NCI-H2081 treated with DMSO at 0.1 percent for 48 hours (cell line): ENCODE results near the gene SPPL3.
A peak's percentile ranks its signal among the peaks of the same experiment; 100 is the strongest.
"Not testable (repeated sequence)": the region's sequence is repeated elsewhere in the genome, so short reads cannot be mapped to it uniquely, and the experiment has no call there.

Experiments
- DNase-seq: peaks from one replicate; lab custom pipeline; 2025; lab: John Stamatoyannopoulos, UW

The SPPL3 gene, protein sequence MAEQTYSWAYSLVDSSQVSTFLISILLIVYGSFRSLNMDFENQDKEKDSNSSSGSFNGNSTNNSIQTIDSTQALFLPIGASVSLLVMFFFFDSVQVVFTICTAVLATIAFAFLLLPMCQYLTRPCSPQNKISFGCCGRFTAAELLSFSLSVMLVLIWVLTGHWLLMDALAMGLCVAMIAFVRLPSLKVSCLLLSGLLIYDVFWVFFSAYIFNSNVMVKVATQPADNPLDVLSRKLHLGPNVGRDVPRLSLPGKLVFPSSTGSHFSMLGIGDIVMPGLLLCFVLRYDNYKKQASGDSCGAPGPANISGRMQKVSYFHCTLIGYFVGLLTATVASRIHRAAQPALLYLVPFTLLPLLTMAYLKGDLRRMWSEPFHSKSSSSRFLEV

GRCh38 chr12:120904197-120904773 is at the start of gene SPPL3:
SPPL3 (minus strand) TSS chr12:120904358; CDS start chr12:120903867, 491 bp downstream.
- peak; percentile 17 for DNase-seq

DNA sequence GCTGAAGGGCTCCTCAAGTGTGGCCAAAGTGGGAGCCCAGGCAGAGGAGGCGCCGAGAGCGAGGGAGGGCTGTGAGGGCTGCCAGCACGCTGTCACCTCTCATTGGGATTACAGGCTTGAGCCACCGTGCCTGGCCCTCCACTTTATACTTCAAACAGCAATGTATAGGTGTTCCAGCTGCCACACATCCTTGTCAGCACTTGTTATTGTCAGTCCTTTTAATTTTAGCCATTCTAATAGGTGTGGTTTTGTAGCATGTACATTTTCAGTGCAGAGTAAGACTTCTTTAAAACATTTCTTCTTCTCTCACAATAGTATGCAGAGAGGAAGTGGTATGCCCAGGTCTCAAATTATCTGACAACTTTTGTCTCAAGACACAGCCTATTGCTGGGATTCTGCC is 46.6 kb upstream of the SPPL3 start:
- DNase-seq: no peak

DNA sequence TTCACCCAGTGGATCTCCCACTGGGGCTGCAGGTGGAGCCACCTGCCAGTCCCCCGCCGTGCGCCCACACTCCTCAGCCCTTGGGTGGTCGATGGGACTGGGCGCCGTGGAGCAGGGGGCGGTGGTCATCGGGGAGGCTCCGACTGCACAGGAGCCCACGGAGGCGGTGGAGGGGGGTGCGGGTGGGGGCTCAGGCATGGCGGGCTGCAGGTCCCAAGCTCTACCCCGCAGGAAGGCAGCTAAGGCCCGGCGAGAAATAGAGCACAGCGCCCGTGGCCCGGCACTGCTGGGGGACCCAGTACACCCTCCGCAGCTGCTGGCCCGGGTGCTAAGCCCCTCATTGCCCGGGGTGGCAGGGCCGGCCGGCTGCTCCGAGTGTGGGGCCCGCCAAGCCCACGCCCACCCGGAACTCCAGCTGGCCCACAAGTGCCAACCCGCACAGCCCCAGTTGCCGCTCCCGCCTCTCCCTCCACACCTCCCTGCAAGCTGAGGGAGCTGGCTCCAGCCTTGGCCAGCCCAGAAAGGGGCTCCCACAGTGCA is 46.2 kb upstream of the SPPL3 start:
- DNase-seq: not testable (repeated sequence)

- DNase-seq: not testable (repeated sequence)
Observed at GRCh38 chr12:120945516-120945915, 41.4 kb upstream of the SPPL3 start.

DNA sequence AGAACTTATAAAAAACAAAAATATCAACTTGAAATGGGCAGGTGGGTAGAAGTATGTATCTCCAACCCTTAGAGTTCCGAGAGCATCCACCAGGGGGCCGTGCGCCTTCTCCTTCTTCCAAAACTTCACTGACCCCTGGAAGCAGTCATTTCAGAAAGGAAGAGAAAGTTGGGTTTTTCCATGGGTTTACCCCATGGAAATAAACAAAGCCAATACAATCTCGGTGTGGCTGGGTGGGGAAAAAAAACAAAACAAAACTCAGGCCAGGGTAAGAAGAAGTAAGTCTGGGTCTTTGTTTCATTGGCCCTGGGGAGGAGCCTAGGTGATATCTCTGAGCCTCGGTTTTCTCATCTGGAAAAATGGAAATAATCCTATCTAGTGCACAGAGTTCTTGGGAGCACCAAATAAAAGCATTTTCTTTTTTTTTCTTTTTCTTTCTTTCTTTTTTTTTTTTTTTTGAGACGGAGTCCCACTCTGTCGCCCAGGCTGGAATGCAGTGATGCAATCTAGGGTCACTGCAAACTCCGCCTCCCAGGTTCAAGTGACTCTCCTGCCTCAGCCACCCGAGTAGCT is 40.6 kb upstream of the SPPL3 start:
- no peak for DNase-seq

DNA sequence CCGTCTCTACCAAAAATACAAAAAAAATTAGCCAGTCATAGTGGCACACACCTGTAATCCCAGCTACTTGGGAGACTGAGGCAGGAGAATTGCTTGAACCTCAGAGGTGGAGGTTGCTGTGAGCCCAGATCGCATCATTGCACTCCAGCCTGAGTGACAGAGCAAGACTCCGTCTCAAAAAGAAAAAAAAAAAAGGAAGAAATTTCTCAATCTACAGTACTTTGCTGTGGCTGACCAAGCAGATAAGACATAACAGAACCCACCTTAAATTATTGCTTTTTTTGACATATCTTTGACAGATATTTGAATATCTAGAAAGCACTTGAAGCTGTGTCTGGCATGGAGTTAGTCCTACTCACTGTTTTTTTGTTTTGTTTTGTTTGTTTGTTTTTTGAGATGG is 39.3 kb upstream of the SPPL3 start:
- DNase-seq: no peak

- DNase-seq: no peak
Observed at GRCh38 chr12:120941846-120942405, 37.8 kb upstream of the SPPL3 start.

GRCh38 chr12:120941412-120941811 is 37.3 kb upstream of the SPPL3 start:
- no peak for DNase-seq

DNA sequence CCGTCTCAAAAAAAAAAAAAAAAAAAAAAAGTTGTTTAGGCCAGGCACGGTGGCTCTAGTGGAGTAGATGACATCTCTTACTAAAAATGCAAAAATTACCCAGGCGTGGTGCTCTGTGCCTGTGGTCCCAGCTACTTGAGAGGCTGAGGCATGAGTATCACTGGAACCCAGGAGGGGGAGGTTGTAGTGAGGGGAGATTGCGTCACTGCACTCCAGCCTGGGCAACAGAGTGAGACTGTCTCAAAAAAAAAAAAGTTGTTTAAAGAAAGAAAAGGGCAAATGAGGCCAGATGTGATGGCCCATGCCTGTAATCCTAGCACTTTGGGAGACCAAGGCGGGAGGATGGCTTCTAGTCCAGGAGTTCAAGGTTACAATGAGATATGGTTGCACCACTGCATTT is 36.6 kb upstream of the SPPL3 start:
- DNase-seq: no peak

GRCh38 chr12:120940006-120940405 is 35.8 kb upstream of the SPPL3 start:
- no peak for DNase-seq

- DNase-seq: no peak
Observed at GRCh38 chr12:120939523-120939922, 35.4 kb upstream of the SPPL3 start.

- no peak for DNase-seq
Observed at GRCh38 chr12:120938496-120938895, 34.3 kb upstream of the SPPL3 start.

DNA sequence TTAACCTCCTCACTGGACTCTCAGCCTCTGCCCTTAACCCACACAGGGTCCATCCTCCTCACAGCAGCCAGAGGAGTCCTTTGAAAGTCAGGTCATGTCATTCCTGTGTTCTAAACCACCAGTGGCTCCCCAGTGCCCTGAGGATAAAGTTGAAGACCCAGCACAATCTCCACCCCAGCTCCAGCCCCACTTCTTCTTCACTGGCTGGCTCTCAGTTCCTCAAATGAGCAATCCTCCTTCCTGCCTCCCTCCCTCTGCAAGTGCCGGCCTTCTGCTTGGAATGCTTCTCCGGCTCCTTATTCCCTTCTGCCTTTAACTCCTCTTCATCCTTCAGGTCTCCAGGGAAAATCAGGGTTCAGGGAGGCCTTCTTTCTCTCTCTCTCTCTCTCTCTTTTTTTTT is 32.0 kb upstream of the SPPL3 start:
- no peak for DNase-seq

GRCh38 chr12:120933786-120934185 is 29.6 kb upstream of the SPPL3 start:
- no peak for DNase-seq

DNA sequence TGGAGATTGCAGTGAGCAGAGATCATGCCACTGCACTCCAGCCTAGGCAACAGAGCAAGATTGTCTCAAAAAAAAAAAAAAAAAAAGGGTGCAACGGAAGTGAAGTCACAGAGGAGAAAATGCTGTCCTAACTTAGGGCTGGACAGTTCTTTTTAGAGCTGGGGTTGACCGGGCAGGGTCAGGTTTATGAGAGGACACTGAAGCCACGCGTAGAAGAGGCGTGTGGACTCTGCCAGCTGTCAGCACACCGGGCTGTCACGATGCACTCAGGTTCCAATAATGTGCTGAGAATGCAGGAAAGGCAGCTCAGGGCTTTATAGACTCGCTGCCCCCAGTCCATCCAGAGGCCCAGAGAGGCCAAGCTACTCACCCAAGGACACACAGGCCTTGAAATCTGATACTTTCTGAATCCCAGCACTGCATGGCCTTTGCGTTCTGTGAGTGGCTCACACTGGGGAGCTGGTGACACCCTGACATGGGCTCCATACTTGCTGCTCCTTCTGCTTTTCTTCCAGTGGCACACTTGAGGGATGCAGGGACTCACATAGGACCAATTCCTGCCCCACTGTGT is 28.9 kb upstream of the SPPL3 start:
- no peak for DNase-seq

GRCh38 chr12:120932058-120932457 is 27.9 kb upstream of the SPPL3 start:
- DNase-seq: no peak

DNA sequence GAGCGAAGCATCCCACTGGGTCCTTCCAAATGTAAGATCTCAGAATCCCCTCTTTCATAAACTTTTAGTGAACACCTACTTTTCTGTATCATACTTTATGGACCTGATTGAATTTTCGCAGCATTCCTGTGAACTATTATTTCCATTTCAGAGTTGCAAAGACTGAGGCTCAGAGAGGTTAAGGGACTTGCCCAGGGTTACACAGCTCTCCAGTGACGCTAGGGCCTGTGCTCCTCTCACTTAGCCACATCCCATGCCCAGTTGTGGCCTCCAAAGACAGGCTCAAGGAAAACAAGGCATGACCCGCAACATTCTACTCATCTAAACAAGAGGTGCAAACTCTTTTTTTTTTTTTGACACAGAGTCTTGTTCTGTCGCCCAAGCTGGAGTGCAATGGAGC is 25.9 kb upstream of the SPPL3 start:
- DNase-seq: no peak

GRCh38 chr12:120928864-120929652 is 24.9 kb upstream of the SPPL3 start:
- DNase-seq: no peak

GRCh38 chr12:120925740-120926563 is 21.8 kb upstream of the SPPL3 start:
- DNase-seq: no peak

GRCh38 chr12:120922279-120922678 is 18.1 kb upstream of the SPPL3 start:
- DNase-seq: no peak

DNA sequence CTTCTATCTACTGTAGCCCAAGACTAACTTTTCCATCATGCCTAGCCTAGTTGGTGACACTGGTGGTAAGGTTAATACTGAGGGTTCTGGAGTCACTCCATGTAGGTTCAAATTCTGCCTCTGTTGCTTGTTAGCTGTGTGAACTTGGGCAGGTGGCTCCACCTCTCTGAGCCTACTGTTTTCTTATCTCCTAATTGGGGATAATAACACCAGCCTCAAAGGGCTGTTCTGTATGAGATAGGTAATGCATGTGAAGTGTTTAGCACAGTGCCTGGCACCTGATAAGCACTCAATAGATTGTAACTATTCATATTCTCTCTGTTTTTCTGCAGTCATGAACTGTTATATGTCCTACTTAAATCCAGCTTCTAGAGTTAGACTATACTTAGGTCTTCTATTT is 17.5 kb upstream of the SPPL3 start:
- no peak for DNase-seq
